Transverse colon (tissue), 4 donors: Measurements from ENCODE around the gene NUAK2. TPM values are rescaled to one million over a fixed set of nuclear protein-coding genes. Genes with fewer than 3 reads are reported as not detected.

Experiments
- DNase-seq: peaks from one replicate; pipeline ENCODE4 v3.0.0-alpha.2; 2019
- H3K27ac ChIP-seq, 4 donors: fragments of 200-600 bp; sonication (generic); 2 replicates each; pipeline ENCODE4 v1.5.1; 2016 to 2018; ENCODE audit warnings: inconsistent platforms in 4 of 4
- H3K27me3 ChIP-seq: fragments of 200-600 bp; sonication (generic); 2 replicates; pipeline ENCODE4 v1.5.1; 2017; ENCODE audit warnings: inconsistent platforms
- H3K36me3 ChIP-seq, 4 donors: fragments of 200-600 bp; sonication (generic); 2 replicates each; pipeline ENCODE4 v1.5.1; 2017 to 2019; ENCODE audit warnings: inconsistent platforms in 4 of 4
- H3K4me1 ChIP-seq, 4 donors: fragments of 200-600 bp; sonication (generic); 2 replicates each; pipeline ENCODE4 v1.5.1; 2017 to 2020; ENCODE audit warnings: inconsistent platforms in 4 of 4
- H3K4me3 ChIP-seq, 4 donors: fragments of 200-600 bp; sonication (generic); 1 replicate in 1 of 4; 2 replicates in 3 of 4; pipeline versions ENCODE4 v1.5.1 to v1.6.1; 2017 to 2019; ENCODE audit warnings: inconsistent platforms in 4 of 4
- H3K9me3 ChIP-seq, 2 donors: fragments of 200-600 bp; sonication (generic); 2 replicates each; pipeline ENCODE4 v1.5.1; 2017 to 2019; ENCODE audit warnings: inconsistent platforms in 2 of 2
- EP300 ChIP-seq: sonication (generic); formaldehyde crosslinking; IDR thresholded peaks from one replicate; pipeline ENCODE4 v1.6.1; 2017; ENCODE audit warnings: antibody characterized with exemption, low read depth
- POLR2A ChIP-seq: fragments of 450-650 bp; IDR thresholded peaks from one replicate; pipeline ENCODE4 v1.6.1; 2016; ENCODE audit warnings: antibody characterized with exemption, mild to moderate bottlenecking, moderate library complexity
- POLR2AphosphoS5 ChIP-seq, 3 donors: sonication (generic); formaldehyde crosslinking; IDR thresholded peaks; one replicate each; pipeline ENCODE4 v1.6.1; 2016; ENCODE audit warnings: antibody characterized with exemption in 3 of 3
- WGBS, 2 donors: methylation state at CpG; one replicate each; pipeline ENCODE4 v1.1.5; 2018; ENCODE audit warnings: low coverage in 1 of 2; 5-methylcytosine and 5-hydroxymethylcytosine counted together
- in situ Hi-C, 4 donors: fragments of 200-750 bp; cut with MboI; loops; one replicate each; pipeline versions ENCODE4 v1.15.0 to v1.15.1; 2017; ENCODE audit warnings: low sequenced_read_pairs in 3 of 4, low pct_ligation_motif_present in 1 of 4, low pct_unique_long_range_greater_than_20kb in 1 of 4
- intact Hi-C: fragments of 100-400 bp; cut with DNase I; formaldehyde crosslinking; loops from one replicate; pipeline ENCODE4 v1.15.1; 2023; ENCODE audit warnings: low total_unique reads
- total RNA-seq, 4 donors: library from RNA; depleted of rRNA; stranded (reverse); fragments of >200 nt; gene quantifications; one replicate each; pipeline ENCODE4 v1.1.0, GENCODE V29; 2016
- TF ChIP-seq, protein P1 (sequence below), 5 experiments: fragments of 200-600 bp in 3 of 5; fragments of 450-650 bp in 2 of 5; sonication (generic) in 3 of 5; IDR thresholded peaks; 1 replicate in 2 of 5; 2 replicates in 3 of 5; pipeline ENCODE4 v1.5.1; 2016 to 2017; ENCODE audit warnings: antibody characterized with exemption in 5 of 5, inconsistent platforms in 3 of 5, mild to moderate bottlenecking in 2 of 5, moderate library complexity in 1 of 5

Gene NUAK2
- total RNA-seq, 4 donors from 2014 or later, result 12.5 to 46.8 (median 24.4) TPM

DNA sequence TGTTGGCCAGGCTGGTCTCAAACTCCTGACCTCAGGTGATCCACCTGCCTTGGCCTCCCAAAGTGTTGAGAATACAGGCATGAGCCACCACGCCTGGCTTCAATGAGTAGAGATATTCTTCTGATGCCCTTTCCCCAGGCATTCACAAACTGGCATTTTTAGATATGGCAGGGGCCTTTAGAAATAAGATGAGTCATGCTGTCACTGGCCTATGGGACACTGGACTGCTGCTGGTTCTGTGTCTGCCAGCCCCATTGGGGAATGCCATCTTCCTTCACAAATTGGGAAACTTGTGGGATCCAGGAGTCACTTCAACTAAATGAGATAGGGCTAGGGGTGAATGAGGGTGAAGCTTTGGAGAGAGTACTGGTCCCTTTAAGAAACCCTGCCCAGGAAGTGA is 19.1 kb upstream of the NUAK2 start:
- in situ Hi-C loops, result no loop called here
- Histone ChIP-seq H3K4me3 (no peak overlapping the region), H3K27ac (no peak overlapping the region), H3K36me3 (no peaks in the 10 kb centered on the region), H3K9me3 (no peaks in the 10 kb centered on the region), H3K4me1 (peaks cover 10 to 16% (median 13%) of the 10 kb centered on the region in 4 donors), H3K27me3 (peaks cover 36% of the 10 kb centered on the region)
- WGBS, 2 donors, result 80 to 100% methylated on average over 1 of the region's 1 CpG
- intact Hi-C loops, result no loop called here
- no peak for DNase-seq
- TF ChIP-seq POLR2AphosphoS5 (IDR thresholded peaks at IDR 0.05) (no peak), EP300 (no peak), POLR2A (no peak)
- TF ChIP-seq, protein P1, sequence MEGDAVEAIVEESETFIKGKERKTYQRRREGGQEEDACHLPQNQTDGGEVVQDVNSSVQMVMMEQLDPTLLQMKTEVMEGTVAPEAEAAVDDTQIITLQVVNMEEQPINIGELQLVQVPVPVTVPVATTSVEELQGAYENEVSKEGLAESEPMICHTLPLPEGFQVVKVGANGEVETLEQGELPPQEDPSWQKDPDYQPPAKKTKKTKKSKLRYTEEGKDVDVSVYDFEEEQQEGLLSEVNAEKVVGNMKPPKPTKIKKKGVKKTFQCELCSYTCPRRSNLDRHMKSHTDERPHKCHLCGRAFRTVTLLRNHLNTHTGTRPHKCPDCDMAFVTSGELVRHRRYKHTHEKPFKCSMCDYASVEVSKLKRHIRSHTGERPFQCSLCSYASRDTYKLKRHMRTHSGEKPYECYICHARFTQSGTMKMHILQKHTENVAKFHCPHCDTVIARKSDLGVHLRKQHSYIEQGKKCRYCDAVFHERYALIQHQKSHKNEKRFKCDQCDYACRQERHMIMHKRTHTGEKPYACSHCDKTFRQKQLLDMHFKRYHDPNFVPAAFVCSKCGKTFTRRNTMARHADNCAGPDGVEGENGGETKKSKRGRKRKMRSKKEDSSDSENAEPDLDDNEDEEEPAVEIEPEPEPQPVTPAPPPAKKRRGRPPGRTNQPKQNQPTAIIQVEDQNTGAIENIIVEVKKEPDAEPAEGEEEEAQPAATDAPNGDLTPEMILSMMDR (IDR thresholded peaks at IDR 0.05), result no peak

GRCh38 chr1:205339717-205340116 is 18.2 kb upstream of the NUAK2 start:
- intact Hi-C loops (no loop called here), in situ Hi-C loops (loop anchor here in 2 of 4 donors (10.0 kb wide), 1 partner anchor 145 kb away; no protein-coding TSS in a partner anchor)
- Histone ChIP-seq H3K4me1 (peaks cover 10 to 15% (median 13%) of the 10 kb centered on the region in 4 donors), H3K27ac (no peak overlapping the region), H3K27me3 (peaks cover 27% of the 10 kb centered on the region), H3K9me3 (no peaks in the 10 kb centered on the region), H3K4me3 (no peak overlapping the region), H3K36me3 (no peaks in the 10 kb centered on the region)
- no peak for DNase-seq
- 90% methylated on average over 4 of the region's 4 CpGs; no CpG with 5 or more reads in 1 of the 2 donors for WGBS, 2 donors
- TF ChIP-seq POLR2AphosphoS5 (IDR thresholded peaks at IDR 0.05), result no peak
- no peak for TF ChIP-seq EP300
- no peak for TF ChIP-seq POLR2A
- TF ChIP-seq, protein P1 (IDR thresholded peaks at IDR 0.05), result no peak

DNA sequence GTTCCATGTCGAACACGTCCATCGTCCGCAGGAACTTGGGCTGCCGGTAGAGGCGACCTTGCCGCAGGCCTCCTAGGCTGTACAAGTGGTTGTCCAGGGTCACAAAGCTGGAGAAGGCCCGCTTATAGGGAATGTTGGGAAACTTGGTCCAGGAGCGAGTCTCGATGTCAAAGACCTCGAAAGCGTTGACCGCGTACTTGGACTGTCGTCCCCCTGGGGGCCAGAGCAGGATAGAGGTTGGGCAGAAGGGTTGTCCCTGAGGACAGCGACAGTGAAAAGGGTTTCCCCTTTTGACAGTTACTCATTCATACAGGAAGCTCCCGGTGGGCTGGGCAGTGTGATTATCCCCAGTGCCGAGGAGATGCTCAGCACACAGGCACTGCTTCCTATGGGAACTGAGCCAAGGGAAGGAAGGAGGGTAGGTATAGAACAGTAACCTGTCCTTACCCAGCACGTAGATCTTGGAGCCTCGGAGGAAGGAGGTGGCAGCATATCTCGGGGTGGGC is 17.7 kb upstream of the NUAK2 start:
- in situ Hi-C loops (loop anchor here in 2 of 4 donors (10.0 kb wide), 1 partner anchor 146 kb away; no protein-coding TSS in a partner anchor), intact Hi-C loops (no loop called here)
- Histone ChIP-seq H3K27me3 (peaks cover 23% of the 10 kb centered on the region), H3K9me3 (no peaks in the 10 kb centered on the region), H3K4me1 (peaks cover 8 to 11% (median 9%) of the 10 kb centered on the region in 4 donors), H3K27ac (no peak overlapping the region), H3K36me3 (no peaks in the 10 kb centered on the region), H3K4me3 (no peak overlapping the region)
- TF ChIP-seq, protein P1 (IDR thresholded peaks at IDR 0.05), result no peak
- TF ChIP-seq POLR2A (no peak), EP300 (no peak), POLR2AphosphoS5 (IDR thresholded peaks at IDR 0.05) (no peak)
- 85 to 86% methylated on average over 5 to 21 of the region's 21 CpGs for WGBS, 2 donors
- no peak for DNase-seq

- TF ChIP-seq, protein P1 (IDR thresholded peaks at IDR 0.05), result no peak
- TF ChIP-seq POLR2AphosphoS5 (IDR thresholded peaks at IDR 0.05) (no peak), POLR2A (no peak), EP300 (no peak)
- no peak overlapping the region for H3K27ac ChIP-seq
- DNase-seq, result no peak
- H3K27me3 ChIP-seq, result peaks cover 10% of the 10 kb centered on the region
- 71 to 87% methylated on average over 1 to 7 of the region's 7 CpGs for WGBS, 2 donors
- no peaks in the 10 kb centered on the region for H3K9me3 ChIP-seq
- H3K4me3 ChIP-seq, result no peak overlapping the region
- intact Hi-C loops, result no loop called here
- H3K4me1 ChIP-seq, result no peaks in the 10 kb centered on the region
- no peaks in the 10 kb centered on the region for H3K36me3 ChIP-seq
- in situ Hi-C loops, result loop anchor here in 2 of 4 donors (10.0 kb wide), 1 partner anchor 147 kb away; no protein-coding TSS in a partner anchor
Measured at GRCh38 chr1:205338011-205338410, 16.5 kb upstream of the NUAK2 start.
